Stimulated activated CD4-positive, alpha-beta T cell treated with anti-CD3 and anti-CD28 coated beads, Interleukin-1b, Interleukin-23, amount 100 ng/mL, for 4 hours (primary cell): ENCODE results near the gene MSRB3.
"Not testable (repeated sequence)": the region's sequence is repeated elsewhere in the genome, so short reads cannot be mapped to it uniquely, and the experiment has no call there.

Source experiments
- DNase-seq, 2 donors: peaks; one replicate each; pipeline ENCODE4 v3.0.0-alpha.2; 2020; ENCODE audit warnings: low read depth in 2 of 2

The MSRB3 gene

GRCh38 chr12:65287426-65287825, 8.9 kb downstream of the MSRB3 start:
- DNase-seq, result no peak

GRCh38 chr12:65292241-65292640, 13.8 kb downstream of the MSRB3 start:
- DNase-seq, result no peak

DNA sequence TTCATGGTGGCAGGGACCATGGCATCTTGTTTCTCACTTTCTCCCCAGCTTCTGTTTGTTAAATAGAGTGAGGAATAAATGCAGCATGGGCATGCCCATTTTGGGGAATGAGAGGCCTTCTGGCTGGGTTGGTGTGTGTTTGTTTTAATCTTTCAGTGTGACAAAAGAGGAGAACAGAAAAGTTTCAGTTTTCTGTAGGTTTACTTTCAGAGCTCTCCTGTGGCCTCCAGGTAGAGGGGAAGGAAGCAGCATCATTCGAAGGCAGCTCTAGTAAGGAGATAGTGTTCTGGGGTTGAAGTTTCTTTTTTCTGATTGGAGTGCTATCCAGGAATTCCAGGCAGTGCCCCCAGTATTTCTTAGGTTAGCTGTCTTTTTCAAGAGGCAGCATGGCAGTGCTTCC, 15.3 kb downstream of the MSRB3 start:
- DNase-seq, result no peak

- DNase-seq, result no peak
Measured at GRCh38 chr12:65294641-65295262, 16.3 kb downstream of the MSRB3 start.

GRCh38 chr12:65296508-65297265, 18.2 kb downstream of the MSRB3 start:
- no peak for DNase-seq

- DNase-seq, result no peak
Measured at GRCh38 chr12:65300097-65300496, 21.6 kb downstream of the MSRB3 start.

GRCh38 chr12:65300679-65301349, 22.3 kb downstream of the MSRB3 start:
- no peak for DNase-seq

GRCh38 chr12:65302891-65303290, 24.4 kb downstream of the MSRB3 start:
- DNase-seq, result no peak

GRCh38 chr12:65305346-65305950, 27.0 kb downstream of the MSRB3 start:
- DNase-seq, result no peak

- DNase-seq, result no peak
Measured at GRCh38 chr12:65306366-65307168, 28.1 kb downstream of the MSRB3 start.

DNA sequence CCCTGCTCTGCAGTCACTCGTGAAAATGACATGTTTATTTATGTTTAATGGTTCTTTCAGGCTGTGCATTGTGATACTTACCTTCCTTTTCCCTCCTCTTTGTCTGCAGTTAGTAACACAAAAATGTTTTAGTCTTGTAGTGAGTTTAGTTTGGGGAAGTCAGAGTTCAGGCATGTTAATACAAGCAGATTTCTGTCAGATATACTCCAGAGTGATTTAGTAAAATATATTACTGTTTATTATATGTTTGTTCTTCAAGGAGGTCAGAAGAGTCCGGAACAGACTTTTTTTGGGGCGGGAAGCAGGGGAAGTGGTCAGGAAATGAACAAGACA, 28.7 kb downstream of the MSRB3 start:
- no peak for DNase-seq

GRCh38 chr12:65308006-65308405, 29.5 kb downstream of the MSRB3 start:
- no peak for DNase-seq

DNA sequence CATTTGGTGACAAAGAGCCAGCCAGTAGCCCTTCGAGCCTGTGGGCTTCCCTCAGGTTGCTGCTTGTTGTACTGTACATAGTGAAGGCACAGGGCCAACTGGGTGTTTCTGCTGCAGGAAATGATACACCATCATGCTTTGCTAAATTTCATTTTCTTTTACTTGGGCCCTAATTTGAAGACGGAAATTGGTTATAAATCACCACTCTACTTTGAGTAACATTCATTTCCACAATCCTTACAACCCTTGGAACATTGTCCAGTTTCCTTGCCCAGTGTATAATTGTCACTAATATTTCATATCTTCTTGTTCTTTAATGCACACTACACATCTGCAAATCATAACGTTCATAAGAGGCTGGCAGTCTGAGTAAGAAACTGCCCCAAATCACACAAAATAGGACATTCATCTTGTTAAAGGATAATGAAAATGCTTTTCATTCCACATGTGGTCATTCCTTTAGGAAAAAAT, 30.2 kb downstream of the MSRB3 start:
- no peak for DNase-seq

DNA sequence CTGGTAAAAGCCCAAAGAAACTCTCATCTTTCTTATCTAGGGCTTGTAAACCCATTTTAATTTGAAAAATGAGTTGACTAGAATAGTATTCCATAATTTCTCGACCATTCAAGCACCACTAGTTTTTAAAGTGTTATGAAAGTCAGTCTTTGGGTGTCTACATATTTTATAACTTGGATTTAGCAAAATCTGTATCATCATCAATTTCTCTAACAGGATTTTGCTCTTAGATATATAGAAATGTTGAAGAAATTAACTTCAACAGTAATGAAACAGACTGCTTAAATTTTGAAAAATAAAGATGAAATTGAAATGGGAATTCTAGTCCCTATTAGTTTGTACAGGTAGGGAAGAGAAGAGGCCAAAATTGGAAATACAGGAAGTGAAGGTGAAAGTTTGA, 32.8 kb downstream of the MSRB3 start:
- DNase-seq, result no peak

DNA sequence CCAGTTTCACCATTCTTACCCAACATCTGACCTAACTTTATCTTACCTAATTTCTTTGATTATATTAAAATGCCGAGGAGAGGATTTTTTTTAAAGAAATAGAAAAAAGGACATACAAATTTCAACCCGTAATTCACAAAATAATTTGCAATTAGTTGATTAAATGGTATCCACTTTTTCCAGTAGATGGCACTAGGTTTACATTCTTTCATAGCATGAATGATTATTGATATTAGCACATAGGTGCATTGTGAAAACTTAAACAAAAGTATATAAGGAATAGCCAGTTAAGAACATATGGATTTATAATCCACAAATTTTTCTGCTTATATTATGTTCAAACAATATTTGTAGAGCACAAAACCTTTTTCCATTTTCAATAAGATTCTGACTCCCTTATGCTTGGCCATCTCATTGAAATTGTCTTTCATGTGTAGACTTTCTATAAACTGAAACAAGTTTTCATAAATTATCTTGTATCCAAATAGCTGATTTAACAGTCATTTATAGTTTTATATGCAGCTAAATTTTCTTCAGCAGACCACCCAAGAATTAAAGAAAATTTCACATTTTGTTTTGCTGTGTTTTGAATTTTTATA, 35.3 kb downstream of the MSRB3 start:
- no peak for DNase-seq

DNA sequence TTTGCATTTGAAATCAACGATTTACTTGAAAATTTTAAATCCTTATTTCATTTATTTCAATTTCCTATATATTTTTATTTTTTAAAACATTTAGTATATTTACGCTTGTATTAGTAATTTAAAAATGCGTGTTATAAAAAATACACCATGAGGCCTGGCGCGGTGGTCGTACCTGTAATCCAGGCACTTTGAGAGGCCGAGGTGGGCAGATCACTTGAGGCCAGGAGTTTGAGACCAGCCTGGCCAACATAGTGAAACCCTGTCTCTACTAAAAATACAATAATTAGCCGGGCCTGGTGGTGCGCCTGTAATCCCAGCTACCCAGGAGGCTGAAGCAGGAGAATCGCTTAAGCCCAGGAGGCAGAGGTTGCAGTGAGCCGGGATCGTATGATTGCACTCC, 36.8 kb downstream of the MSRB3 start:
- DNase-seq, result not testable (repeated sequence)

- no peak for DNase-seq
Measured at GRCh38 chr12:65318186-65318685, 39.8 kb downstream of the MSRB3 start.

DNA sequence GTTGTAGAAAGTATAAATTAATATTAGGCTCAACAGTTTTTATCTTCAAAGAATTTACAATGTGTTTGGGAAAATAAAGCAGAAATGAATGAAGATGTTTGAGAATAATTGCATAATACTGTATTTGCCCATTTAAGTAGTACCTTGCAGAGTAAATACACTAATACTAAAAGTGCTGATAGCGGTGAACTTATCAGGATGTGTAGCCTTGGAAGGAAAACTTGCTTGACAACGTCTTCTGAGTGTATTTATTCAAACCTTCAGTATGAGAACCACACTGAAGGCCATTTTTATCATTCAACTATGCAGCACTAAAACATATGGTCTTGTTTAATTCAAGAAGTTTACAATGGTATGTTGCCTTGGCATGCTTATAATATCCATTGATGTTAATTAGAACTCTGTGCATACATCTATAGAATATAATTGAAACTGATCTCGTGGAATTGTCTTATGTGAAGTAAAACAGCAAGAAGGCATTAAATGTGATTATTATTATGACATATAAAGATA, 41.3 kb downstream of the MSRB3 start:
- DNase-seq, result no peak

- DNase-seq, result no peak
Measured at GRCh38 chr12:65323070-65323469, 44.6 kb downstream of the MSRB3 start.

DNA sequence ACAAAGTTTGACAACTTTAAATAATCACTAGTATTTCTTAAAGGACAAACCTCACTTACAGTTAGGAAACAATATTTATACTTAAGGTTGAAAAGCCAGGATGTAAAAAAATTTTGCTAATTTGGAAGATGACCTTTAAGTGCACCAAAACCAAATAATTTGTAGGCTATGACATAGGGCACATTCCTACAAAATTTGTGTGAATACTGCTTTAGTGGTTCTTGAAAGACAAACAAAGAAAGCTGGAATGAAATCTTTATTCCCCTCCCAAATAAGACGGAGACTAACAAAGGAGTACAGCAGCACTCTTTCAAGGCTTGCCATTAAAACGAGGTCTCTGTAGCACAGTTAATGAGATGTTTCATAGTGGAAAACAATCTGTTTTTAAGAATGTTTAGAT, 45.6 kb downstream of the MSRB3 start:
- DNase-seq, result no peak

- DNase-seq, result no peak
Measured at GRCh38 chr12:65324551-65324950, 46.1 kb downstream of the MSRB3 start.
